HG03097 (cell line): ENCODE results near the gene ECSIT.
A peak's percentile ranks its signal among the peaks of the same experiment; 100 is the strongest.

ENCODE experiments used
- ATAC-seq: cut with Tn5 transposase; IDR thresholded peaks from one replicate; pipeline ENCODE4 v1.9.1; 2021; ENCODE audit not compliant: unreplicated experiment, low FRiP score

ECSIT gene

DNA sequence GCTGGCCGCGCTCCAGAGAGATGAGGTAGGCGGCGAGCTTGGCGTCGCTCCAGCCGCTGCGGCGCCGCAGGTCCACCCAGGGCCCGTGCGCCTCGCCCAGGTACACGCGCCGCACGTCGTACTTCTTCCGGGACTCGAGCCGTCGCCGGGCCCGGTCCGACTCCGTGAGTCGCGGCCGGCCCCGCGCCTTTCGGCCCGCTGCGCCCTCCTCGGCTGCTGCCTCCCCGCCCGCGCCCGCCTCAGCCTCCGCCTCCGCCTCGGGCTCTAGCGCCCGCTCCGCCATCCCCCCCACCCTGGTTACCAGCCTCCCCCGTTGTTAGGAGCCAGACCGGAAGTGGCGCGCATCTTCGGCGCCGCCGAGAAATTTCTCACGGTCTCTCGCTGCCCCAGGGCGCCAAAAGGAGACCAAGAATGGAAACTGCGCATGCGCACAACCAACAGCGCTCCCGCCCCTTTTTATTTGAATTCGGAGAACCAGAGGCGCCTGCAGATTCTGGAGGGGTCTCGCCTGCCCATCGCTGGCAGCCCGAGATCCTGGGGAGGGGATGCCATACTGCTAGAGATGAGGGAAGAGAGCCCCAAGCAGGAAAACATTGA, 23.3 kb downstream of the ECSIT start, which contains the start of gene ZNF653:
TSS of gene ZNF653 (minus strand) at position 336 of the 597 bp plus-strand sequence. CDS start at position 283, 53 bp downstream.
- peak; percentile 50 for ATAC-seq

- ATAC-seq: peak; percentile 84
Observed at GRCh38 chr19:11505032-11505503, 23.9 kb downstream of the ECSIT start.

GRCh38 chr19:11504502-11505031, 24.4 kb downstream of the ECSIT start:
- ATAC-seq: no peak

GRCh38 chr19:11499890-11500420, 29.0 kb downstream of the ECSIT start:
- no peak for ATAC-seq

GRCh38 chr19:11499220-11499726, 29.7 kb downstream of the ECSIT start:
- no peak for ATAC-seq

- ATAC-seq: no peak
Observed at GRCh38 chr19:11496391-11497163, 32.4 kb downstream of the ECSIT start.

DNA sequence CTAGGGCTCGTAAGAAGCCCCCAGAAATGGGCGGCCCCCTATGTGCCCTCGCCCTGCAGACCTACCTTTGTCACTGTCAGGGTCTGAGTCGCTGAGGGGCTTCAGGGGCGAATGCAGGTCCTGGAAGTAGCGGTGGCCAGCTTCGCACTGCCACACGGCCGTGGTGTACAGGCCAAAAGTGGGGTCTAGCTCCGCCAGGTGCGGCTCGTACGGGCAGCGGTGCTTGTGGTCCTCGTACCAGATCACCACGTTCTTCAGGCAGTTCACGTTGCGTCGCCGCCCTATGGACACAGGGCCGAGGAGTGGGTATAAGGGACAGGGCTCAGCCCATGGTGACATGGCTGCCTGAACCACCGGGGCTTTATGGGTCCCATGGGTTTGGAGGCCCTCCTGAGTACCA, 33.0 kb downstream of the ECSIT start:
- no peak for ATAC-seq

- no peak for ATAC-seq
Observed at GRCh38 chr19:11495481-11495880, 33.5 kb downstream of the ECSIT start.

GRCh38 chr19:11494634-11495285, 34.2 kb downstream of the ECSIT start:
- ATAC-seq: no peak

DNA sequence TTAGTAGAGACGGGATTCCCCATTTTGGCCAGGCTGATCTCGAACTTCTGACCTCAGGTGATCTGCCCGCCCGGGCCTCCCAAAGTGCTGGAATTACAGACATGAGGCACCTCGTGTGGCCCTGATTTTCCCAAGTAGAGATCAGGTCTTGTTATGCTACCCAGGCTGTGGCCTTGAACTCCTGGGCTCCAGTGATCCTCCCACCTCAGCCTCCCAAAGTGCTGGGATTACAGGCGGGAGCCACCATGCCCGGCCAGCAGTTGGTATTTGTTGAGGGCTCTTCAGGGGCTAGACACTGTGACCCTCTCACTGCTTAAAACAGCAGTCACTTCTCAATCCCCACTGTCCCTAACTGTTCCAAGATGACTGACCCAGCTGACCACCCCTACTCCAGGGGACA, 39.6 kb downstream of the ECSIT start:
- ATAC-seq: no peak

GRCh38 chr19:11486661-11487503, 42.1 kb downstream of the ECSIT start:
- ATAC-seq: no peak

- ATAC-seq: no peak
Observed at GRCh38 chr19:11485245-11485837, 43.6 kb downstream of the ECSIT start.

- ATAC-seq: no peak
Observed at GRCh38 chr19:11483366-11484111, 45.4 kb downstream of the ECSIT start.

GRCh38 chr19:11482384-11483050, 46.4 kb downstream of the ECSIT start:
- peak; percentile 56 for ATAC-seq

- ATAC-seq: peak; percentile 38
Observed at GRCh38 chr19:11481534-11482383, 47.2 kb downstream of the ECSIT start.

DNA sequence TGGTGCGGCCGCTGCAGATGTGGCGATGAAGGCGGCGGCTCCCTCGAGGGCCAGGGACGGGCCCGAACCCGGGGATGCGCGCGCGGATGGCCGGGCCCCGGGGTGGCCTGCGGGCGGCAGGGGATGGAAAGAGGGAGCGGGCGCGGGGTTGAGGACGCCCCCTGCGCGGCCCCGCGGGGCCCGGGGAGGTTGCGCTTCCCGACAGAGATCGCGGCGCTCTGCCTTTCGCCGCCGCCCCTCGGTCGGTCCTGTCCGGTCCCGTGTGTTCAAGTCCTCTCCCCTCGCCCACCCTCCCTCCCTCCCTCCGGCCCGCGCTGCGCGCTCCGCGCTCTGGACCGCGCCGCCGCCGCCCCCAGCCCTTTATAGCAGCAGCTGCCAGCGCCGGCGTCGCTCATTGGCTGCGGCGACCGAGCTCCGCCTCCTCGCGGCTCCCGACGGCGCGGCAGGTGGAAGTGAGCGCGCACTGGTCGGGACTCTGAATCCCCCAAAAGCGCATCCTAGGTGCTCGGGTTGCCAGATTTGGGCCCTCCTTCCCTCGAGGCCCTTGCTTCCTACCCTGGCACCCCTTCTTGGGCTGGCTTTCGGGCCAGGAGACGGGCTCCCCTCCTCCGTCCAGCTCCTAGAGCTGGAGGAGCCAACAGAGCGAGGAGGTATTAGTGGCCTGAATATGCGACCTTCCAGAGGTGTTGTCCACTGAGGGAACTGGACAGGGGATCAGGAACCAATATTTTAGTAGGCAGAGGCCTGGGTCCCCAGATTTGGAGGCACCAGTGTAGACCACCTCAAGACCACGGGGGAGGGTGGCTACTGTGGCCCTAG, 48.0 kb downstream of the ECSIT start, which contains the start of gene ELAVL3:
TSS of gene ELAVL3 (minus strand) at position 332 of the 819 bp plus-strand sequence. CDS start 438 bp downstream, outside the sequence.
- no peak for ATAC-seq
